Liver (tissue), 9 donors: ENCODE results near the gene GBA2. TPM values are rescaled to one million over a fixed set of nuclear protein-coding genes. Genes with fewer than 3 reads are reported as not detected.
A peak's percentile ranks its signal among the peaks of the same experiment; 100 is the strongest.

Experiments used
- DNase-seq: peaks from one replicate; pipeline ENCODE4 v3.0.0-alpha.2; 2017; ENCODE audit warnings: low spot score
- H3K27ac ChIP-seq, 2 donors: one replicate each; pipeline ENCODE4 v1.7.0; 2013; ENCODE audit warnings: inconsistent platforms in 2 of 2, low read length in 2 of 2, control low read depth in 1 of 2, low read depth in 1 of 2, mild to moderate bottlenecking in 1 of 2
- H3K27me3 ChIP-seq, 4 donors: one replicate each; pipeline versions ENCODE4 v1.6.1 to v1.7.0; 2013; ENCODE audit warnings: low read length in 3 of 4, inconsistent platforms in 1 of 4, mild to moderate bottlenecking in 1 of 4, moderate library complexity in 1 of 4; ENCODE audit not compliant: control insufficient read depth in 4 of 4, insufficient read depth in 4 of 4
- H3K36me3 ChIP-seq, 4 donors: one replicate each; pipeline versions ENCODE4 v1.6.1 to v1.7.0; 2013; ENCODE audit warnings: low read length in 3 of 4, mild to moderate bottlenecking in 3 of 4, low read depth in 1 of 4, moderate library complexity in 1 of 4; ENCODE audit not compliant: control insufficient read depth in 4 of 4, insufficient read depth in 3 of 4
- H3K4me1 ChIP-seq, 4 donors: one replicate each; pipeline versions ENCODE4 v1.6.1 to v1.7.0; 2013; ENCODE audit warnings: low read length in 3 of 4, mild to moderate bottlenecking in 3 of 4, moderate library complexity in 1 of 4; ENCODE audit not compliant: control insufficient read depth in 4 of 4, insufficient read depth in 4 of 4
- H3K4me3 ChIP-seq, 3 donors: one replicate each; pipeline versions ENCODE4 v1.6.1 to v1.7.0; 2013; ENCODE audit warnings: low read length in 3 of 3, control low read depth in 1 of 3, low read depth in 1 of 3, mild to moderate bottlenecking in 1 of 3
- H3K9ac ChIP-seq, 2 donors: one replicate each; pipeline ENCODE4 v1.7.0; 2013; ENCODE audit warnings: low read length in 2 of 2, mild to moderate bottlenecking in 2 of 2, moderate library complexity in 2 of 2, control low read depth in 1 of 2, low read depth in 1 of 2
- H3K9me3 ChIP-seq, 4 donors: one replicate each; pipeline versions ENCODE4 v1.6.1 to v1.7.0; 2013; ENCODE audit warnings: low read length in 3 of 4; ENCODE audit not compliant: control insufficient read depth in 4 of 4
- EGR1 ChIP-seq, 2 donors: IDR thresholded peaks; 2 replicates each; pipeline ENCODE4 v1.6.1; 2016 to 2018; ENCODE audit warnings: antibody characterized with exemption in 2 of 2, low read depth in 2 of 2
- FOXA2 ChIP-seq: IDR thresholded peaks from 2 replicates; pipeline ENCODE4 v1.6.1; 2016; ENCODE audit warnings: antibody characterized with exemption
- HNF4A ChIP-seq, 2 donors: conservative IDR thresholded peaks; 2 replicates each; pipeline ENCODE4 v1.6.1; 2016; ENCODE audit warnings: antibody characterized with exemption in 2 of 2, mild to moderate bottlenecking in 2 of 2
- HNF4G ChIP-seq: IDR thresholded peaks from 2 replicates; pipeline ENCODE4 v1.6.1; 2016; ENCODE audit warnings: antibody characterized with exemption
- JUND ChIP-seq, 2 donors: IDR thresholded peaks; 2 replicates each; pipeline ENCODE4 v1.6.1; 2016; ENCODE audit warnings: antibody characterized with exemption in 2 of 2
- NR2F2 ChIP-seq: IDR thresholded peaks from 2 replicates; pipeline ENCODE4 v1.6.1; 2016; ENCODE audit warnings: antibody characterized with exemption
- RAD21 ChIP-seq, 2 donors: IDR thresholded peaks; 2 replicates each; pipeline ENCODE4 v1.6.1; 2016; ENCODE audit warnings: antibody characterized with exemption in 2 of 2, mild to moderate bottlenecking in 2 of 2
- RXRA ChIP-seq, 2 donors: IDR thresholded peaks; 2 replicates each; pipeline ENCODE4 v1.6.1; 2017 to 2018; ENCODE audit warnings: antibody characterized with exemption in 2 of 2, mild to moderate bottlenecking in 1 of 2
- TAF1 ChIP-seq: conservative IDR thresholded peaks from 2 replicates; pipeline ENCODE4 v1.6.1; 2016; ENCODE audit warnings: antibody characterized with exemption, mild to moderate bottlenecking
- YY1 ChIP-seq: IDR thresholded peaks from 2 replicates; pipeline ENCODE4 v1.6.1; 2016; ENCODE audit warnings: antibody characterized with exemption, mild to moderate bottlenecking
- WGBS: extraction: QIAGEN DNeasy Blood & Tissue Kit; methylation state at CpG from one replicate; pipeline ENCODE4 v1.1.7; 2013; 5-methylcytosine and 5-hydroxymethylcytosine counted together
- polyA plus RNA-seq, 2 donors: library from polyadenylated mRNA; stranded (reverse) in 1 of 2; unstranded in 1 of 2; fragments of 200-250 nt in 1 of 2; fragments of >200 nt in 1 of 2; fragmentation: Nextera tagmentation in 1 of 2; extraction: Ambion mirVana in 1 of 2; gene quantifications; one replicate each; pipeline versions ENCODE4 v1.2.1 to v1.2.3, GENCODE V29; 2013 to 2015
- total RNA-seq, 2 donors: library from RNA; depleted of rRNA; stranded (reverse); fragments of >200 nt; gene quantifications; one replicate each; pipeline ENCODE4 v1.2.3, GENCODE V29; 2014
- TF ChIP-seq, protein P1 (sequence below): fragments of 150-350 bp; IDR thresholded peaks from 2 replicates; pipeline ENCODE4 v1.5.1; 2017; ENCODE audit warnings: improper control_type of control experiment, low read depth, low read length; ENCODE audit not compliant: missing input control
- donor health status: healthy.
- donor health status: healthy.
- donor health status: healthy.
- donor health status: healthy.
- donor health status: healthy.

The GBA2 gene
- total and polyA plus RNA-seq, 4 donors, result 24.1 to 65.3 (median 25.8) TPM

DNA sequence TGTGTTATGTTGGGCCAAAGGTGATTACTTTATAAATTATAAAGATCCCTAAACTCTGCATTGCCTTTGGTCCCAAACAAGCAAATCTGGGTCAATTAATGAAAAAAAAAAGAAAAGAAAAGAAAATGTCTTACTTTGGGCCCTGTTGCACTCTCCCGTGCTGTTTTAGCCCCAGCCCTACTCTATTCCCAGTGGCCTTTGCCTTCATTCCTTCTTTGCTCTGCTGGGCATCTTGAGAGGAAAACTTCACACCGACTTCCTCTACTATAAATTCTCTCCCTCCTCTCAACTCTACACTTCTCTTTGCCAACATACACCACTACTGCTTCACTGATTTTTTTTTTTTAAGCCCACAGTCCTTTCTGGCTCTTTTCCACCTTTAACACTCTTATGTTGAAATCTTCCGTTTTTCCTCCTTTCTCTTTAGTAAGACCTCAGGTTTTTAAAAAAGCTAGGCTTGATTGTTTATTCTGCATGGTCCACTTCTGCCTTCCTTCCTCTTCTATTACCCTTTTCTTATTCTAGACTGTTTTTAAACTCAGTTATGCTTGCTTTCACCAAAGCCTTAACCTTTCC is 9.5 kb upstream of the GBA2 start:
- no peak overlapping the region for H3K4me3 ChIP-seq
- DNase-seq, result no peak
- no peak for TF ChIP-seq YY1
- no peak for TF ChIP-seq HNF4A (conservative IDR thresholded peaks at IDR 0.05)

DNA sequence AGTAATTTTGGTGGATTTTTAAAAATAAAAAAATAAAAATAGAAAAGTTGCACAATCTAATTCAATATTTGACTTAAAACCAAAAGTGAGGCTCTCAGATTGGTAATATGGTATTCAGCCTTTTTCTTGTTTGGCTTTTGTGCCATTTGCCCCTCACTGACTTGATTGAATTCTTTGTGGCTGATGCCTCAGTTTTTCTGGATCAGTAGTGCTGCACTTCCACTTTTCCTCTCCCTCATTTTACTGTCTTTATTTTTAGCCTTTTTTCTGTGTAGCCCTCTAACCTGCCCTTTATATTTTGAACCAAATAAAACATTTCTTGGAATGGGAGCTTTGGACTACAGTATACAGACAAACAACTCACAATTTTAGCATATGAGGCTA is 8.9 kb upstream of the GBA2 start:
- peaks cover 6 to 18% (median 14%) of the 10 kb centered on the region in 4 donors for H3K36me3 ChIP-seq
- H3K27me3 ChIP-seq, result no peaks in the 10 kb centered on the region
- peak overlapping the region in 1 of 2 donors; percentile 73 for H3K9ac ChIP-seq
- H3K9me3 ChIP-seq, result no peaks in the 10 kb centered on the region
- peak overlapping the region; percentile 82 to 98 for H3K27ac ChIP-seq
- no peak for TF ChIP-seq RXRA (IDR thresholded peaks at IDR 0.05)
- no peak for TF ChIP-seq RAD21 (IDR thresholded peaks at IDR 0.05)
- no peak for TF ChIP-seq HNF4G
- TF ChIP-seq, protein P1, sequence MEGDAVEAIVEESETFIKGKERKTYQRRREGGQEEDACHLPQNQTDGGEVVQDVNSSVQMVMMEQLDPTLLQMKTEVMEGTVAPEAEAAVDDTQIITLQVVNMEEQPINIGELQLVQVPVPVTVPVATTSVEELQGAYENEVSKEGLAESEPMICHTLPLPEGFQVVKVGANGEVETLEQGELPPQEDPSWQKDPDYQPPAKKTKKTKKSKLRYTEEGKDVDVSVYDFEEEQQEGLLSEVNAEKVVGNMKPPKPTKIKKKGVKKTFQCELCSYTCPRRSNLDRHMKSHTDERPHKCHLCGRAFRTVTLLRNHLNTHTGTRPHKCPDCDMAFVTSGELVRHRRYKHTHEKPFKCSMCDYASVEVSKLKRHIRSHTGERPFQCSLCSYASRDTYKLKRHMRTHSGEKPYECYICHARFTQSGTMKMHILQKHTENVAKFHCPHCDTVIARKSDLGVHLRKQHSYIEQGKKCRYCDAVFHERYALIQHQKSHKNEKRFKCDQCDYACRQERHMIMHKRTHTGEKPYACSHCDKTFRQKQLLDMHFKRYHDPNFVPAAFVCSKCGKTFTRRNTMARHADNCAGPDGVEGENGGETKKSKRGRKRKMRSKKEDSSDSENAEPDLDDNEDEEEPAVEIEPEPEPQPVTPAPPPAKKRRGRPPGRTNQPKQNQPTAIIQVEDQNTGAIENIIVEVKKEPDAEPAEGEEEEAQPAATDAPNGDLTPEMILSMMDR, result no peak
- TF ChIP-seq EGR1 (IDR thresholded peaks at IDR 0.05; ENCODE audit: low read depth in 2 of 2), result no peak
- peak overlapping the region in 1 of 3 donors; percentile 44 for H3K4me3 ChIP-seq
- H3K4me1 ChIP-seq, result peaks cover 7 to 24% (median 12%) of the 10 kb centered on the region in 4 donors
- no peak for DNase-seq

More for the DNA sequence above, 9.5 kb upstream of the GBA2 start:
- peaks cover 3 to 11% (median 8%) of the 10 kb centered on the region in 4 donors for H3K36me3 ChIP-seq
- H3K27ac ChIP-seq, result peak overlapping the region in 1 of 2 donors; percentile 98
- no peaks in the 10 kb centered on the region for H3K9me3 ChIP-seq
- 57% methylated on average over 3 of the region's 3 CpGs for WGBS
- H3K9ac ChIP-seq, result no peak overlapping the region
- peaks cover 7 to 24% (median 12%) of the 10 kb centered on the region in 4 donors for H3K4me1 ChIP-seq
- no peaks in the 10 kb centered on the region for H3K27me3 ChIP-seq

DNA sequence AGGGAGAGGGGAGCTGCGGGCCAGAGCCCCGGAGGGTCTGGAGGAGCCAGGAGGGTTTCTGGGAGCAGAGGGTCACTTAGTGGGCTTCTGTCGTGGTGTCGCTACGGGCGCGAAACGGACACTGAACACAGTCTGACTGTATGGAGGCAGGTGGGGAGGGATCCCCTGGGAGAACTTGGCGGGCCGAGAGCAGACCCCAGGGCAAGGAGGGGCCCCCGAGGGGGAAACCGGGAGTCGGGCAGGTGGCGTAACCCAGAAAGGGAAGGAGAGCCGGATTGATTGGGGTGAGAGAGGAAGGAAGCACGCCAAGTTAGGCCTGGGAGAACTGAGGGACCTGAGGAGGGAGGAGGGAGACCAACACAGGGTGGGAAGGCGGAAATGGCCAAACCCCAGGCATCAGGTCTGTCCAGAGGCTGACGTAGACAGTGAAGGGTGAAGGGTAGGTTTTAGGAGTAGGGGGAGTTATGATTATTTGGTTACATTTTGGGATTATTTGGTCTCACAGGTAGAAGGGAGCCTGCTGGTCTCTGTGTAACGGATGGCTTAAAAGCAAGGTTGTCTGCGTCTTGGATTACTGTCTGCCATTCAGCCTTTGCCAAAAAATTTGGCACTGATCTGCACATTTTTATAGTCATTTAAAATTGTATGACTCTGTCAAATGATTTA is 8.3 kb upstream of the GBA2 start:
- Histone ChIP-seq H3K4me1 (peaks cover 7 to 24% (median 12%) of the 10 kb centered on the region in 4 donors), H3K27me3 (no peaks in the 10 kb centered on the region), H3K9ac (peak overlapping the region; percentile 73 to 79), H3K36me3 (peaks cover 10 to 23% (median 19%) of the 10 kb centered on the region in 4 donors), H3K27ac (peak overlapping the region; percentile 82 to 98), H3K4me3 (peak overlapping the region; percentile 72 to 87 (median 78)), H3K9me3 (no peaks in the 10 kb centered on the region)
- 2% methylated on average over 20 of the region's 20 CpGs for WGBS
- peak; percentile 54 for DNase-seq
- TF ChIP-seq HNF4G, result no peak
- TF ChIP-seq, protein P1, result no peak
- no peak for TF ChIP-seq JUND (IDR thresholded peaks at IDR 0.05)
- no peak for TF ChIP-seq RAD21 (IDR thresholded peaks at IDR 0.05)
- TF ChIP-seq TAF1, result no peak
- no peak for TF ChIP-seq FOXA2
- no peak for TF ChIP-seq RXRA (IDR thresholded peaks at IDR 0.05)
- no peak for TF ChIP-seq YY1
- TF ChIP-seq NR2F2, result no peak
